ENCODE data around the gene OSBP2. TPM values are rescaled to one million over a fixed set of nuclear protein-coding genes. Genes with fewer than 3 reads are reported as not detected.

Gene OSBP2
- total RNA-seq, 4 donors from 2014 or later, result 3.7 to 8.7 (median 4.7) TPM

GRCh38 chr22:30923168-30923900 is 228.7 kb downstream of the OSBP2 start:
- H3K9me3 ChIP-seq, result no peaks in the 10 kb centered on the region
- H3K4me1 ChIP-seq, result peaks cover 0 to 7% (median 2%) of the 10 kb centered on the region in 4 donors
- no peak overlapping the region for H3K27ac ChIP-seq
- no peak overlapping the region for H3K4me3 ChIP-seq
- peak in 1 of 3 donors; percentile 27 for DNase-seq
- H3K27me3 ChIP-seq, result no peaks in the 10 kb centered on the region
- peaks cover 0 to 25% (median 0%) of the 10 kb centered on the region in 3 donors for H3K36me3 ChIP-seq
- TF ChIP-seq CTCF (IDR thresholded peaks at IDR 0.05), result no peak
- TF ChIP-seq POLR2A (IDR thresholded peaks at IDR 0.05), result no peak

- TF ChIP-seq CTCF (IDR thresholded peaks at IDR 0.05), result no peak
- TF ChIP-seq POLR2A (IDR thresholded peaks at IDR 0.05), result no peak
- Histone ChIP-seq H3K4me1 (peaks cover 0 to 5% (median 2%) of the 10 kb centered on the region in 4 donors), H3K27me3 (no peaks in the 10 kb centered on the region), H3K9me3 (no peaks in the 10 kb centered on the region), H3K4me3 (no peak overlapping the region), H3K36me3 (peaks cover 0 to 46% (median 0%) of the 10 kb centered on the region in 3 donors), H3K27ac (no peak overlapping the region)
- DNase-seq, result peak in 1 of 3 donors; percentile 38
Measured at GRCh38 chr22:30925667-30926066, 231.0 kb downstream of the OSBP2 start.

GRCh38 chr22:30926706-30927105 is 232.0 kb downstream of the OSBP2 start:
- no peaks in the 10 kb centered on the region for H3K27me3 ChIP-seq
- no peak for TF ChIP-seq POLR2A (IDR thresholded peaks at IDR 0.05)
- no peak for TF ChIP-seq CTCF (IDR thresholded peaks at IDR 0.05)
- H3K4me3 ChIP-seq, result no peak overlapping the region
- H3K36me3 ChIP-seq, result peaks cover 0 to 56% (median 0%) of the 10 kb centered on the region in 3 donors
- H3K4me1 ChIP-seq, result no peaks in the 10 kb centered on the region
- no peak overlapping the region for H3K27ac ChIP-seq
- no peaks in the 10 kb centered on the region for H3K9me3 ChIP-seq
- DNase-seq, result peak in 1 of 3 donors; percentile 18

GRCh38 chr22:30927806-30928205 is 233.1 kb downstream of the OSBP2 start:
- Histone ChIP-seq H3K27ac (no peak overlapping the region), H3K4me1 (no peaks in the 10 kb centered on the region), H3K27me3 (no peaks in the 10 kb centered on the region), H3K36me3 (peaks cover 0 to 67% (median 0%) of the 10 kb centered on the region in 3 donors), H3K4me3 (no peak overlapping the region), H3K9me3 (no peaks in the 10 kb centered on the region)
- TF ChIP-seq POLR2A (IDR thresholded peaks at IDR 0.05), result no peak
- no peak for TF ChIP-seq CTCF (IDR thresholded peaks at IDR 0.05)
- DNase-seq, result no peak

- Histone ChIP-seq H3K4me3 (no peak overlapping the region), H3K9me3 (no peaks in the 10 kb centered on the region), H3K27ac (no peak overlapping the region), H3K27me3 (no peaks in the 10 kb centered on the region), H3K4me1 (no peaks in the 10 kb centered on the region), H3K36me3 (peaks cover 0 to 73% (median 0%) of the 10 kb centered on the region in 3 donors)
- no peak for TF ChIP-seq CTCF (IDR thresholded peaks at IDR 0.05)
- no peak for TF ChIP-seq POLR2A (IDR thresholded peaks at IDR 0.05)
- DNase-seq, result no peak
Measured at GRCh38 chr22:30928401-30928800, 233.7 kb downstream of the OSBP2 start.
